IPS-18a (cell line): Measurements from ENCODE around the gene CEACAM19.
"Not testable (repeated sequence)": the region's sequence is repeated elsewhere in the genome, so short reads cannot be mapped to it uniquely, and the experiment has no call there.

Source experiments
- H3K27ac ChIP-seq: one replicate; pipeline ENCODE4 v1.5.1; 2013; ENCODE audit warnings: low read length
- H3K27me3 ChIP-seq: one replicate; pipeline ENCODE4 v1.6.1; 2013; ENCODE audit warnings: mild to moderate bottlenecking, low read length; ENCODE audit not compliant: control insufficient read depth, insufficient read depth
- H3K36me3 ChIP-seq: one replicate; pipeline ENCODE4 v1.6.1; 2013; ENCODE audit warnings: low read depth, low read length; ENCODE audit not compliant: control insufficient read depth
- H3K4me1 ChIP-seq: one replicate; pipeline ENCODE4 v1.6.1; 2013; ENCODE audit warnings: low read depth, low read length; ENCODE audit not compliant: control insufficient read depth
- H3K4me3 ChIP-seq: one replicate; pipeline ENCODE4 v1.5.1; 2013; ENCODE audit warnings: low read length
- H3K9ac ChIP-seq: one replicate; pipeline ENCODE4 v1.6.1; 2013; ENCODE audit warnings: mild to moderate bottlenecking, low read length, moderate library complexity
- H3K9me3 ChIP-seq: one replicate; pipeline ENCODE4 v1.6.1; 2013; ENCODE audit warnings: low read depth, low read length; ENCODE audit not compliant: control insufficient read depth

CEACAM19 gene

DNA sequence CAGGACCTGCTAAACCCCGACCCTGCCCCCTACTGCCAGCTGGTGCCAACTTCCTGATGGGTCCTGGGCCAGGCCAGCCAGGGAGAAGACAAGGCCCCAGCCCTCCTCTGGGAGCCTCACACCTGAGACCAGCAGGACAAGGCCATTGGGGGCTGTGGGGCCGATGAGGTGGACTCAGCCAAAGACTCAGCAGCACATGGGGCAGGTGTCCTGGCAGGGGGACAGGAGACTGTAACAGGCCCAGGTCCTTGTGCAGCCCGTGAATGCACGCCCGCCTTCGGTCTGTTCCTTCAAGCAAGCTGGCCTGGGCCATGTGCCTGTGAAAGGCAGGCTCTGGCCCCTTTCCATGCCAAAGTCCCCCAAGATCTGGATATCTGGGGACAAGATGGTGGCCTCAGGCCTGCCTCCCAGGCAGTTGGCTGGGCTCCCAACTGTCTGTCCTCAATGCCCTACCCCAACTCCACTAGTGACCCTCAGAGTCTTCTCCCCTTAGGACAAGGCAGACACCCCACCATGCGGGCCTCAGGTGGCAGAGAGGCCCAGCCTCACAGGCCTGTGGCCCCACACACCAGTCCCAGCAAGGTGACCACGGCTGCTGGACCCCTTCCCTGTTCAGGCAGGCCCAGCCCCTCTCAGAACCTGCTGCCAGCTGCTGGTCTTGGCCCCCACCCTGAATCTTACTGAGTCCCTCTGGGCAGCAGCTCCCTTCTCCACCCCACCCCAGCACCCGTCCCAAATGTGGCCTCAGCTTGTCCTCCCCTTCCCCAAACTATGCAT lies 12.3 kb downstream of the CEACAM19 start:
- no peak overlapping the region for H3K27ac ChIP-seq
- H3K9me3 ChIP-seq, result no peaks in the 10 kb centered on the region
- no peak overlapping the region for H3K9ac ChIP-seq

DNA sequence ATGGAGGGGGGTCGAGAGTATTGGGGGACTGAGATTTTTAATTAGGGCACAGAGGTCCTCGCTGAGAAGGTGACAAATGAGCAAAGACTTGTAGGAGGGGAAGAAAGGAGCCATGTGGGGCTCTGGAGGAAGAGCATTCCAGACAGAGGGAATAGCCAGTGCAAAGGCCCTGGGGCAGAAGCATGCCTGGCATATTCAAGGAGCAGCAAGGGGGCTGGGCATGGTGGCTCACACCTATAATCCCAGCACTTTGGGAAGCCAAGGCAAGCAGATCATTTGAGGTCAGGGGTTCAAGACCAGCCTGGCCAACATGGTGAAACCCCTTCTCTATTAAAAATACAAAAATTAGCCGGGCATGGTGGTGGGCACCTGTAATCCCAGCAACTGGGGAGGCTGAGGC lies 13.1 kb downstream of the CEACAM19 start:
- not testable (repeated sequence) for H3K4me1 ChIP-seq, H3K4me3 ChIP-seq, H3K36me3 ChIP-seq, H3K27ac ChIP-seq, H3K27me3 ChIP-seq, H3K9ac ChIP-seq, H3K9me3 ChIP-seq

More for the DNA sequence above, 12.3 kb downstream of the CEACAM19 start:
- Histone ChIP-seq H3K4me3 (no peak overlapping the region), H3K36me3 (no peaks in the 10 kb centered on the region), H3K27me3 (no peaks in the 10 kb centered on the region), H3K4me1 (no peaks in the 10 kb centered on the region)

DNA sequence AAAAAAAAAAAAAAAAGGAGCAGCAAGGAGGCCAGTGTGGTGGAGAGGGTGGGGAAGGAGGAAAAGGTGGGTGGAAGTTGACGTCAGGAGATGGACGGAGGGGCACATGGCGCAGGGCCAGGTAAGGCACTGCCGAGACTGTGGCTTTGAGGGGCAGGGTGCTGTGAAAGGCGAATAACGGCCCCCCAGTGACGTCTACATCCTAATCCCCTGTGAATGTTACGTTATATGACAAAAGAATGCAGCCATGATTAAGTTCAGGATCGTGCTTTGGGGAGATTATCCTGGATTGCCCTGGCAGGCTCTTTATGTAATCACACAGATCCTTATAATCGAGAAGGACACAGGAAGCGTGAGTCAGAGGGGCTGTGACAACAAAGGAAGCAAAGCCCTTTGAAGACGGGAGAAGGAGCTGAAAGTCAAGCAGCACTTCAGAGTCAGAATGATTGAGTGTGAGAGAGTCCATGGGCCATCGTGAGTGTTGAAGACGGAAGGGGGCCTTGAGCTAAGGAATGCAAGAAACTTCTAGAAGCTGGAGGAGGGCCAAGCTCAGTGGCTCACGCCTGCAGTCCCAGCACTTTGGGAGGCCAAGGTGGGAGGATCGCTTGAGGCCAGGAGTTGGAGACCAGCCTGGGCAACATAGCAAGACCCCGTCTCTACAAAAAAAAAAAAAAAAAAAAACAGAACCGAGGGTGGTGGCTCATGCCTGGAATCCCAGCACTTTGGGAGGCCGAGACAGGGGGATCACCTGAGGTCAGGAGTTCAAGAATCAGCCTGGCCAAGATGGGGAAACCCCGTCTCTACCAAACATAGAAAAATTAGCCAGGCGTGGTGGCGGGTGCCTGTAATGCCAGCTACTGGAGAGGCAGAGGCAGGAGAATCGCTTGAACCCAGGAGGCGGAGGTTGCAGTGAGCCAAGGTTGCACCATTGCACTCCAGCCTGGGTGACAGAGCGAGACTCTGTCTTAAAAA lies 13.9 kb downstream of the CEACAM19 start:
- Histone ChIP-seq H3K27me3 (no peaks in the 10 kb centered on the region), H3K27ac (no peak overlapping the region), H3K9ac (no peak overlapping the region), H3K9me3 (no peaks in the 10 kb centered on the region), H3K4me1 (no peaks in the 10 kb centered on the region), H3K36me3 (no peaks in the 10 kb centered on the region), H3K4me3 (no peak overlapping the region)

DNA sequence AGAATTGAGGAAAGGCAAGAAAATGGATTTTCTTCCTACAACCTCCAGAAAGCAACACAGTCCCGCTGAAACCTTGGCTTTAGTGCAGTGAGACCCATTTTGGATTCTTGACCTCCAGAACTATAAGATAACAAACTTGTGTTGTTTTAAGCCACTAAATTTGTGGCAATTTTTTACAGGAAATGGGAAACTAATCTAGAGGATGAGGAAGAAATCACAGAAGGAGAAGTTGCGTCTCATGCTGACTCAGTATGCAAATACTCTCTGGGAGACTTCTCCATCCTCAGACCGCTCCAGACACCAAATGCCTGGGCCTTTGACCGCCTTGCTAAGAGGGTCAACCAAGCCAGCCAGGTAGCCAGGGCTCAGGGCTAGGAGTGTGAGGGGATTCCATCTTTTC lies 14.6 kb downstream of the CEACAM19 start:
- Histone ChIP-seq H3K9ac (no peak overlapping the region), H3K27ac (no peak overlapping the region), H3K36me3 (no peaks in the 10 kb centered on the region), H3K9me3 (no peaks in the 10 kb centered on the region), H3K4me3 (no peak overlapping the region), H3K27me3 (no peaks in the 10 kb centered on the region), H3K4me1 (no peaks in the 10 kb centered on the region)

DNA sequence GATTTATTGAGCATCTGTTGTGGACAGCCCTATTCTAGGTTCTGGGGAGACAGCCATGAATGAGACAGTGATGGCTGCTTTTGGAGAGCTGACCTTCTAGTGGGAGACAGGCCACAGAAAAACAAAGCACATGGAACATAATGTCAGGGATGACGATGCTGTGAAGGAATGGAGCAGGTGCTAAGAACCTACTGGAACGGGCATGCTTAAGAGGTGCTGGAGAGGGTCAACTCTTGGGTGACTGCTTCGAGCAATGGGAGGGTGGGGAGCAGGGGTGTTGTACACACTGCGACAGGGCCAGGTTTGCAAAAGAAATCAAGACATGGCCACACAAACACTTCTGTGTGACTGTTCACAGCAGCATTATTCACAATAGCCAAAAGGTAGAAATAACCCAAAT lies 15.6 kb downstream of the CEACAM19 start:
- H3K9ac ChIP-seq, result no peak overlapping the region
- no peaks in the 10 kb centered on the region for H3K4me1 ChIP-seq
- H3K27ac ChIP-seq, result no peak overlapping the region
- no peak overlapping the region for H3K4me3 ChIP-seq
- no peaks in the 10 kb centered on the region for H3K9me3 ChIP-seq
- no peaks in the 10 kb centered on the region for H3K36me3 ChIP-seq
- H3K27me3 ChIP-seq, result no peaks in the 10 kb centered on the region

DNA sequence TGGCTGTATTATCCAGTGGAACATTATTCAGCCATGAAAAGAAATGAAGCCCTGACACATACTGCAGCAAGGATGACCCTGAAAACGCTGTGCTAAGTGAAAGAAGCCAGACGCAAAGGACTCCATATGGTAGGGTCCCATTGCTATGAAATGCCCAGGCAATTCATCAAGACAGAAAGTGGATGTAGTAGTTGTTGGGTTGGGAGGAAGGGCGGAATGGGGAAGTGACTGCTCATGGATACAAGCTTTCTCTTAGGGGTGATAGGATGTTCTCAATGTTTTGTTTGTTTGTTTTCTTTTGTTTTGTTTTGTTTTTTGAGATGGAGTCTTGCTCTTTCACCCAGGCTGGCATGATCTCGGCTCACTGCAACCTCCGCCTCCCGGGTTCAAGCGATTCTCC lies 16.6 kb downstream of the CEACAM19 start:
- Histone ChIP-seq H3K27ac (no peak overlapping the region), H3K9ac (no peak overlapping the region), H3K36me3 (no peaks in the 10 kb centered on the region), H3K27me3 (no peaks in the 10 kb centered on the region), H3K4me1 (no peaks in the 10 kb centered on the region), H3K9me3 (no peaks in the 10 kb centered on the region), H3K4me3 (no peak overlapping the region)

DNA sequence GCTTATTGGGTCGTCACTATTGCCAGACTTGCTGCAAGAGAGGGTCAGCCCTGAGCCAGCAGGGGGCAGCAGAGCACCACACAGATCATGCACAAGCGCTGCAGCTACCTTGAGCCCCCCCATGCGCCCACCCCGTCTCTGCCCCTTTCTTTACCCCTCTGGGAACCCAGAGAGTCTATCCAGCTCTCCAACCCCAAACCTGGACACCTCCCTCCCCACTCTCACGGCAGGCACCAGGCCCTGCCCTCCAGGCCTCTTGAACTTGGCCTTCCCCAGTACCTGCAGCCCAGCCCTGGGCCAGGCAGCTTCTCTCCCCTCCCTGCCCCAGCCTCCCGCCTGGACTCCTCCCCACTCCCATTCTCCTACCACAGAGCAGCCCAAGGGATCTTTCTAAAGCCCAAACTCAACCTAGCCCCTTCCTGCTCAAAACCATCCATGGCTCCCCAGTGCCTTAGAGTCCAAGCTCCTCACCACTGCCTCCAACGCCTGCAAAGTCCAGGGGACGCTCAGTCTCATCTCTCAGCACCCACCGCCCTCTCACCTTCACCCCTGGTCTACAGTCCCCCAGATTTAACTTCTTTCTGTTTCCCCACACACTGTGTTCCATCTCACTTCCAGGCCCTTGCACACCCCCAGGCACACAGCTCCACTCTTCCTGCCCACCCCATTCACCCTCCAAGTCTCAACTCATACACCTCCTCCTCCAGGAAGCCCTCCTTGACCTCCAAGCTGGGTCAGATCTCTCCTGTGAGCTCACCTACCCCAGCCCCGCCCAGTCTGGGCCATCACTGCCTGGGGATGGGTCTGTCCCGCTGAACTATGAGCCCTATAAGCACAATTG lies 18.2 kb downstream of the CEACAM19 start:
- Histone ChIP-seq H3K4me1 (no peaks in the 10 kb centered on the region), H3K9me3 (no peaks in the 10 kb centered on the region), H3K9ac (no peak overlapping the region), H3K27me3 (no peaks in the 10 kb centered on the region), H3K4me3 (no peak overlapping the region), H3K36me3 (no peaks in the 10 kb centered on the region), H3K27ac (no peak overlapping the region)

DNA sequence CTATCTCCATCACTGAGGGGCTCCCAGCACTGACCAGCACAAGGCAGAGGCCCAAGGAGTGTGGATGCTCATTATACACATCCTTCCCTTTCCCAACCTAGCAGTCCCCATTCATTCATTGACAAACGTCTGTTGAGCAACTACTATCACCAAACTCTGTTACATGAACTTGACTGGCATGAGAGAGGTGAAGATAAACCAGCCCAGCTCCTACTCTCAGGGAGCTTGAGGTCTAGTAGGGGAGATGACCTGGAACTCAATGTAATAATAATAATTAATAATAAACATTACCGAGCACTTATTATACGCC lies 18.8 kb downstream of the CEACAM19 start:
- Histone ChIP-seq H3K27ac (no peak overlapping the region), H3K4me1 (no peaks in the 10 kb centered on the region)

DNA sequence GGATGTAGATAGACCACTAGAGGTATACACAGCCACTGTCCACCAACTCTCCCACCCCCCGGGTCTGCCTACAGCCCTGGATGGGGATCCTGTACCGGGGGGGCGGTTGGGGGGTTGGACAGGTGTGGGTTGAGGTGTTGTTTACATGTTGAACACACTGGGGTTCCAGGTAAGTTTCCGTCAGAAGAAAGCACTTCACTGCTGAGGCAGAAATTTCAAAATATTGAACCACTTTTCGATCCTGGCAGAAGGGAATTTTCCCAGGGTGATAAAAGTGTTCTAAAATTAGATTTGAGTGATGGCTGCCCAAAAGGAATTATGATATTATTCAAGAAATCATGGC lies 21.1 kb downstream of the CEACAM19 start:
- peaks cover 5% of the 10 kb centered on the region for H3K4me1 ChIP-seq
- no peak overlapping the region for H3K27ac ChIP-seq
- H3K36me3 ChIP-seq, result no peaks in the 10 kb centered on the region
- no peak overlapping the region for H3K9ac ChIP-seq
- no peaks in the 10 kb centered on the region for H3K27me3 ChIP-seq
- H3K4me3 ChIP-seq, result no peak overlapping the region
- H3K9me3 ChIP-seq, result no peaks in the 10 kb centered on the region

More for the DNA sequence above, 18.8 kb downstream of the CEACAM19 start:
- Histone ChIP-seq H3K27me3 (no peaks in the 10 kb centered on the region), H3K9ac (no peak overlapping the region), H3K4me3 (no peak overlapping the region), H3K36me3 (no peaks in the 10 kb centered on the region), H3K9me3 (no peaks in the 10 kb centered on the region)

DNA sequence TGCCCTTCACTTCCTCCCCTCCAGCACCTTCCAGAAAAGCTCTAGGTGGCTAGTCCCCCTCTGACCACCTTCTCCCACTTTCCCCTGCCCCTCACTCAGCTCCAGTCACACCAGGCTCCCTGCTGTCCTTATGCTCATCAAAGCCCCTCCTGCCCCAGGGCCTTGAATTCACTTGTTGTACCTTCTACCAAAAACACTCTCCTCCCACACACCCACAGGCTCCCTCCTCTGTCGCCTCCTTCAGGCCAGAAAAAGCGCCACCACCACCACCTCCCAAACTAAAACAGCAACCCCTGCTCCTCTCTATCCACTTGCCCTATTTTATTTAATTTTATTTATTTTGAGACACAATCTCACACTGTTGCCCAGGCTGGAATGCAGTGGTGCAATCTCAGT lies 22.9 kb downstream of the CEACAM19 start:
- H3K27me3 ChIP-seq, result no peaks in the 10 kb centered on the region

DNA sequence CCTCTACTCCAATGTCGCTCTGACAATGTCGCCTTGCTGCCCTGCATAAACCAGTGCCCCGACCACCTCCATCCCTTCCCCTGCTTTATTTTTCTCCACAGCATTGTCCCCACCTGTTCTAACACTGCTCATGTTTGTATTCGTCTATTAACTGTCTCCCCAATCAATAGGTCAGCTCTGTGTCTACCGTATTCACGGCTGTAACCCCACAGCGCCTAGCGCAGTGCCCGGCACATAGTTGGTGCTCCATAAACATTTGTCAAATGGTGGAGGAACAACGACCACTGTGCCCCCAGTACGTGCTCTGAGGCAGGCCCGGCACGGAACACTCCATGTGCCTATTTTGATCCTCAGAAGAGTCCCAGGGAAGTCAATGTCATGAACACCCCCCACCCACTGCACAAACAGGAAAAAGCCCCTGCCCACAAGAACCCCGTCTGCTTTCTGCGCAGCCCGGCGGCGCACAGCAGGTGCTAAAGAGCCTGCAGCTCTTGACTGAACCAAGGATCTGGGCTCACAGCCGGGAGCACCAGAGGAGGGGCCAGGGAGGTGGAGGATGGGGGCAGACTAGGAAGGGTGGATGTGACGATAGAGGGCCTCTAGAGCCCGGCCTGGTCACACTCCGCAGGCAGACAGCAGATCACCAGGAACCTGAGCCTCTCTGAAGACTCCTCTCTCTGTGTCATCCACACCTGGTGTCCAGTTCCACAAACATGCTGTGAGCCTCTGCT lies 25.8 kb downstream of the CEACAM19 start:
- H3K27me3 ChIP-seq, result no peaks in the 10 kb centered on the region
- H3K4me1 ChIP-seq, result peaks cover 5% of the 10 kb centered on the region
- H3K9ac ChIP-seq, result no peak overlapping the region
- H3K36me3 ChIP-seq, result no peaks in the 10 kb centered on the region
- no peaks in the 10 kb centered on the region for H3K9me3 ChIP-seq
- no peak overlapping the region for H3K27ac ChIP-seq
- no peak overlapping the region for H3K4me3 ChIP-seq

More for the DNA sequence above, 22.9 kb downstream of the CEACAM19 start:
- Histone ChIP-seq H3K36me3 (no peaks in the 10 kb centered on the region), H3K4me3 (no peak overlapping the region), H3K9ac (no peak overlapping the region), H3K9me3 (no peaks in the 10 kb centered on the region), H3K27ac (no peak overlapping the region), H3K4me1 (peaks cover 5% of the 10 kb centered on the region)
